ENCODE measurements around the gene PTP4A1.

PTP4A1 gene

GRCh38 chr6:63543001-63543400, 29.3 kb upstream of the PTP4A1 start:
- Mint-ChIP-seq H3K27me3 (no peaks in the 10 kb centered on the region), H3K4me3 (no peak overlapping the region)

DNA sequence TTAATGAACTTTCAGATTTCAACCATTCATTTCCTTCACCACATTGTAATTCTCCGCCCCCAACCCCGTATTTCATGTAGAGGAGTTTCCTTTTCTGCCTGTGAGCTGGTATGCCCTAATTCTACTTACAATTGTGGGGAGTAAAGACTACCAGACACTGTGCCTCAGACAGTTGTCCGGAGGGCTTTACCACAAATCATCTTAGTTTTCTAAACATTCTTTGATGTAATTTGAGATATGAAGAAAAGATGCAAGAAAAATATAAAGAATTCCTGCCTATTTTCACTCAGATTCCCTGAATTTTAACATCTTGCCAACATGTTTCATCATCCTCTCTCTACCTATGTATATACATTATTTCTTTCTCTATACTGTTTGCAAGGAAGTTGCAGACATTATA, 28.3 kb upstream of the PTP4A1 start:
- no peaks in the 10 kb centered on the region for H3K36me3 Mint-ChIP-seq (ENCODE audit: low read depth)
- no peak overlapping the region for H3K27ac Mint-ChIP-seq
- no peaks in the 10 kb centered on the region for H3K27me3 Mint-ChIP-seq
- no peaks in the 10 kb centered on the region for H3K9me3 Mint-ChIP-seq
- intact Hi-C loops (cut with micrococcal nuclease): no loop called here
- no peaks in the 10 kb centered on the region for H3K4me1 Mint-ChIP-seq (ENCODE audit: low read depth)
- no peak overlapping the region for H3K4me3 Mint-ChIP-seq

More at GRCh38 chr6:63543001-63543400, 29.3 kb upstream of the PTP4A1 start:
- Mint-ChIP-seq H3K27ac (no peak overlapping the region), H3K4me1 (ENCODE audit: low read depth) (no peaks in the 10 kb centered on the region), H3K36me3 (ENCODE audit: low read depth) (no peaks in the 10 kb centered on the region), H3K9me3 (no peaks in the 10 kb centered on the region)
- intact Hi-C loops (cut with micrococcal nuclease): no loop called here

DNA sequence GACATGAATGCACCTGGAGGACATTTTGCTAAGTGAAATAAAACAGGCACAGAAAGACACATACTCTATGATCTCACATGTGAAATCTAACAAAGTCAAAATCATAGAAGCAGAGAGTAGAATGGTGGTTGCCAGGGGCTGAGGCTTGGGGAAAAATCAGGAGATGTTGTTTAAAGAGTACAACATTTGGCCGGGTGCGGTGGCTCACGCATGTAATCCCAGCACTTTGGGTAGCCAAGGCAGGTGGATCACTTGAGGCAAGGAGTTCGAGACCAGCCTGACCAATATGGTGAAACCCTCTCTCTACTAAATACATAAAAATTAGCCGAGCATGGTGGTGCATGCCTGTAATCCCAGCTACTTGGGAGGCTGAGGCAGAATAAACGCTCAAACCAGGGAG, 26.0 kb upstream of the PTP4A1 start:
- no peak overlapping the region for H3K27ac Mint-ChIP-seq
- no peak overlapping the region for H3K4me3 Mint-ChIP-seq
- H3K27me3 Mint-ChIP-seq: no peaks in the 10 kb centered on the region

GRCh38 chr6:63546697-63547096, 25.6 kb upstream of the PTP4A1 start:
- Mint-ChIP-seq H3K4me3 (no peak overlapping the region), H3K4me1 (ENCODE audit: low read depth) (no peaks in the 10 kb centered on the region), H3K9me3 (no peaks in the 10 kb centered on the region), H3K27ac (no peak overlapping the region), H3K27me3 (no peaks in the 10 kb centered on the region), H3K36me3 (ENCODE audit: low read depth) (no peaks in the 10 kb centered on the region)
- intact Hi-C loops (cut with micrococcal nuclease): no loop called here

More for the DNA sequence above, 26.0 kb upstream of the PTP4A1 start:
- no peaks in the 10 kb centered on the region for H3K36me3 Mint-ChIP-seq (ENCODE audit: low read depth)
- intact Hi-C loops (cut with micrococcal nuclease): no loop called here
- no peaks in the 10 kb centered on the region for H3K4me1 Mint-ChIP-seq (ENCODE audit: low read depth)
- H3K9me3 Mint-ChIP-seq: no peaks in the 10 kb centered on the region

- no peaks in the 10 kb centered on the region for H3K27me3 Mint-ChIP-seq
- H3K36me3 Mint-ChIP-seq (ENCODE audit: low read depth): no peaks in the 10 kb centered on the region
- H3K9me3 Mint-ChIP-seq: no peaks in the 10 kb centered on the region
- no peak overlapping the region for H3K27ac Mint-ChIP-seq
- intact Hi-C loops (cut with micrococcal nuclease): no loop called here
- H3K4me3 Mint-ChIP-seq: no peak overlapping the region
- H3K4me1 Mint-ChIP-seq (ENCODE audit: low read depth): no peaks in the 10 kb centered on the region
Measured at GRCh38 chr6:63549076-63549475, 23.2 kb upstream of the PTP4A1 start.

DNA sequence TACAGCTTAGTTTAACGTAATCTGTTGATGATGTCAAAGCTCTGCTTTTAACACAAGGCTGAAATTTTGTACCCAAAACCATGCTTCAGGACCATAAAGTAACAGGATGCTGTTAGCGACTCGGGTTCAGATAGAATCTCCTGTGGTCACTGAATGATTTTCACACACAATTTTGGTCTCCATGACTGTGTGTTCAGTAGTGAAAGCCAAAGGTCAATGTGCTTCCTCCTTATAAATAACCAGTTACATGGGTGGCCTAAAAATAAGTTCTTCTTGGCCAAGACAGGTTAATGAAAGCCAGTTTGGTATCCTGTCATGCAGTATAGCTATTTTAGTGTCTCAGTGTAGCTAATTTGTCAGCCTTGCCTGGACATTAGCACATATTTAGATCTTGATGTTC, 19.1 kb upstream of the PTP4A1 start:
- no peak overlapping the region for H3K27ac Mint-ChIP-seq
- no peaks in the 10 kb centered on the region for H3K9me3 Mint-ChIP-seq

DNA sequence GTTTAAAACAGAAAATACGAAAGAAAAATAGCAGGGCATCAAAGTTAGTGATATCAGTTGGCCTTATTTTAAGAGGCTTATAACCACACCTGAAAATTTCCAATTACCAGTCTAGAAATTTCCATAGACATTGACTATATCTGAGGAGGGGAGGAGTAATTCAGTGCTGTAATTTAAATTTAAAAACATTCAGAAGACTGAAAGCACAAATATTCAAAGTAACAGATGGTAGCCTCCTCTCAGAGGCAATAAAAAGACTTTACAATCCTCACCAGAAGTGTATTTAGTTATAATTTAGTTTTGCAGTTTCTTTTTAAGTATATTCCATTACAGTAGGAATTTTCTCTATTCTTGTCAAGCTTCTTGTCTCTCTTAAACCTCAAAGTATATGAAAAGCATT, 18.4 kb upstream of the PTP4A1 start:
- H3K36me3 Mint-ChIP-seq (ENCODE audit: low read depth): no peaks in the 10 kb centered on the region
- intact Hi-C loops (cut with micrococcal nuclease): no loop called here
- H3K27ac Mint-ChIP-seq: no peak overlapping the region
- H3K4me3 Mint-ChIP-seq: no peak overlapping the region
- H3K4me1 Mint-ChIP-seq (ENCODE audit: low read depth): no peaks in the 10 kb centered on the region
- peaks cover 3% of the 10 kb centered on the region for H3K27me3 Mint-ChIP-seq
- no peaks in the 10 kb centered on the region for H3K9me3 Mint-ChIP-seq

More for the DNA sequence above, 19.1 kb upstream of the PTP4A1 start:
- peaks cover 2% of the 10 kb centered on the region for H3K27me3 Mint-ChIP-seq
- no peaks in the 10 kb centered on the region for H3K36me3 Mint-ChIP-seq (ENCODE audit: low read depth)
- intact Hi-C loops (cut with micrococcal nuclease): no loop called here
- no peaks in the 10 kb centered on the region for H3K4me1 Mint-ChIP-seq (ENCODE audit: low read depth)
- H3K4me3 Mint-ChIP-seq: no peak overlapping the region

- no peak overlapping the region for H3K27ac Mint-ChIP-seq
- no peaks in the 10 kb centered on the region for H3K36me3 Mint-ChIP-seq (ENCODE audit: low read depth)
- no peaks in the 10 kb centered on the region for H3K4me1 Mint-ChIP-seq (ENCODE audit: low read depth)
- no peak overlapping the region for H3K4me3 Mint-ChIP-seq
- intact Hi-C loops (cut with micrococcal nuclease): no loop called here
- peaks cover 3% of the 10 kb centered on the region for H3K27me3 Mint-ChIP-seq
- H3K9me3 Mint-ChIP-seq: no peaks in the 10 kb centered on the region
Measured at GRCh38 chr6:63554782-63555181, 17.5 kb upstream of the PTP4A1 start.

DNA sequence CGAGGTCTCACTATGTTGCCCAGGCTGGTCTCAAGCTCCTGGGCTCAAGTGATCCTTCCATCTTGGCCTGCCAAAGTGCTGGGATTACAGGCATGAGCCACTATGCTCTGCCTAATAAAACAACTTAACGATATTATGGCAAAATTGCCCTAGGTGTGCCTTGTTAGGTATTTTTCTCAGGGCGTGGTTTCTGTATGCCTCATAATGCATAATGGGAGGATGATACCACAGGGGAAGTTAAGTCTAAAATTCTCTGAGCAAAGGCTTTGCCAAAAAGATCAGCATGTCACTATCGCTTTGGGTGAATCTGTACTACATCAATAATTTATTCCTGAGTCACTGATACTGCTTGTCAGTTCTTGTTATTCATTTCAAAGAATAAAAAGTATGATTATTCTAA, 15.9 kb upstream of the PTP4A1 start:
- Mint-ChIP-seq H3K9me3 (no peaks in the 10 kb centered on the region), H3K36me3 (ENCODE audit: low read depth) (no peaks in the 10 kb centered on the region), H3K4me3 (no peak overlapping the region), H3K27me3 (peaks cover 3% of the 10 kb centered on the region), H3K4me1 (ENCODE audit: low read depth) (no peaks in the 10 kb centered on the region), H3K27ac (no peak overlapping the region)
- intact Hi-C loops (cut with micrococcal nuclease): no loop called here

DNA sequence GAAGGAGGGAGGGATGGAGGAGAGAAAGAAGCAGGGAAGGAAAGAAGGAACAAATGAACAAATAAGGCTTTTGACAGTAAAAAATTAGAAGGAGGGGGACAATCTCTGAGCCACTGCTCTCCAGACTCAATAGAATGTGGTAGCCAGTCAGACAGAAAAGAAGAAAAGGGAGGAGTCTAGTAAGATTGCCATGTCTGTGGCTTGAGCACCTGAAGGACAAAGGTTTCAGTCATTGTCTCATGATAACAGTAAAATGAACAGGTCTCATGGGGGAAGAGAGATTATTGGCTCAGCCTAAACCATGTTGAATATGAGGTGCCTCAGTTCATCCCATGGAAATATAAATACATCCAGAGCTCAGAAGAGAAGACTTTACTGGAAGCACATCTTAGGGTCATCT, 14.0 kb upstream of the PTP4A1 start:
- Mint-ChIP-seq H3K27ac (no peak overlapping the region), H3K27me3 (peaks cover 3% of the 10 kb centered on the region), H3K4me3 (no peak overlapping the region), H3K4me1 (ENCODE audit: low read depth) (no peaks in the 10 kb centered on the region), H3K9me3 (no peaks in the 10 kb centered on the region), H3K36me3 (ENCODE audit: low read depth) (no peaks in the 10 kb centered on the region)
- intact Hi-C loops (cut with micrococcal nuclease): no loop called here

DNA sequence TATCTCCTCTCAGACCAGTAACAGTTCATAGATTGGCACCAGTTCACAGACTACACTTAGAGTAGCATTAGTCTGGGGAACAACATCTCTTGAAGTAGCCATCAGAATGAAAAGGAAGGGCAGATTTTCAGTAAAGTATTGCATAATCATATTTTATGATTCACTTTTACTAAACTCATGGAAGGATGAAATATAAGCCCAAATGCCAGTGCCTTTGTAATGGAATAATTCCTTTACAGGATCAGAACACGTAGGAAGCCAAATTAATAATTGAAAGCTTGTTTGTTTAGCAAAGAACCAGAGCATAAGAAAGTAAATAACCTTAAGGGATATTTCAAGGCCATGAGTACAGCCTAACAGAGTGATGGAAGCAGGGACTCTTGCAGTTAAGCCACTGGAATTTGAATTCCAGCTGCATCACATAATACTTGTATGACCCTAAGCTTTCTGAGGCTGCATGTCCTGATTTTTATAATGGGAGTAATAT, 11.4 kb upstream of the PTP4A1 start:
- no peaks in the 10 kb centered on the region for H3K4me1 Mint-ChIP-seq (ENCODE audit: low read depth)
- no peaks in the 10 kb centered on the region for H3K36me3 Mint-ChIP-seq (ENCODE audit: low read depth)
- H3K27ac Mint-ChIP-seq: no peak overlapping the region
- no peak overlapping the region for H3K4me3 Mint-ChIP-seq
- intact Hi-C loops (cut with micrococcal nuclease): no loop called here
- H3K9me3 Mint-ChIP-seq: no peaks in the 10 kb centered on the region
- H3K27me3 Mint-ChIP-seq: peaks cover 3% of the 10 kb centered on the region

DNA sequence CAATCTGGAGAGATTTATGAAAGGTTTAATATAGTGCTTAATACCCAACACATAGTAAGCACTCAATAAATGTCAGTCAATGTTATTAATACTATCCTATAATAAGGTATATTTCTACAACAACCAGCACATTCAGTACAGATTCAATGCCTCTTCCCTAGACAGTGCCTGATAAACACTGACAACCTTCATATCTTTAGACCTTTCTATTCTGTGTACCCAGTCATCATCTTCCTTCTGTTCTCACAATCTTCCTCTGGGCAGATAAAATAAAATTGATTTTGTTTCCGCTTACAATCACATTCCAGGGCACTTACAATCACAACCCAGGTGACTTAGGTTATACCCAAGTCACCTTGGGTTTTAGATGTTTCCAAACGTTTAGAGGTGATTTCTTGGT, 11.0 kb upstream of the PTP4A1 start:
- no peaks in the 10 kb centered on the region for H3K36me3 Mint-ChIP-seq (ENCODE audit: low read depth)
- intact Hi-C loops (cut with micrococcal nuclease): no loop called here
- no peaks in the 10 kb centered on the region for H3K9me3 Mint-ChIP-seq
- H3K4me1 Mint-ChIP-seq (ENCODE audit: low read depth): no peaks in the 10 kb centered on the region
- H3K27ac Mint-ChIP-seq: no peak overlapping the region
- H3K27me3 Mint-ChIP-seq: peaks cover 3% of the 10 kb centered on the region
- no peak overlapping the region for H3K4me3 Mint-ChIP-seq

- Mint-ChIP-seq H3K27ac (no peak overlapping the region), H3K9me3 (no peaks in the 10 kb centered on the region), H3K27me3 (peaks cover under 1% of the 10 kb centered on the region), H3K4me1 (ENCODE audit: low read depth) (no peaks in the 10 kb centered on the region), H3K4me3 (no peak overlapping the region), H3K36me3 (ENCODE audit: low read depth) (no peaks in the 10 kb centered on the region)
- intact Hi-C loops (cut with micrococcal nuclease): no loop called here
Measured at GRCh38 chr6:63563235-63563634, 9.0 kb upstream of the PTP4A1 start.

- intact Hi-C loops (cut with micrococcal nuclease): no loop called here
- Mint-ChIP-seq H3K9me3 (no peaks in the 10 kb centered on the region), H3K4me3 (no peak overlapping the region), H3K36me3 (ENCODE audit: low read depth) (no peaks in the 10 kb centered on the region), H3K4me1 (ENCODE audit: low read depth) (no peaks in the 10 kb centered on the region), H3K27me3 (peaks cover 2% of the 10 kb centered on the region), H3K27ac (no peak overlapping the region)
Measured at GRCh38 chr6:63565058-63565726, 7.1 kb upstream of the PTP4A1 start.
